HG03159 (cell line): Measurements from ENCODE around the gene GCAT.

Experiments
- ATAC-seq: cut with Tn5 transposase; IDR thresholded peaks from one replicate; pipeline ENCODE4 v1.9.1; 2021; ENCODE audit warnings: mild to moderate bottlenecking, moderate library complexity; ENCODE audit not compliant: unreplicated experiment

The GCAT gene

DNA sequence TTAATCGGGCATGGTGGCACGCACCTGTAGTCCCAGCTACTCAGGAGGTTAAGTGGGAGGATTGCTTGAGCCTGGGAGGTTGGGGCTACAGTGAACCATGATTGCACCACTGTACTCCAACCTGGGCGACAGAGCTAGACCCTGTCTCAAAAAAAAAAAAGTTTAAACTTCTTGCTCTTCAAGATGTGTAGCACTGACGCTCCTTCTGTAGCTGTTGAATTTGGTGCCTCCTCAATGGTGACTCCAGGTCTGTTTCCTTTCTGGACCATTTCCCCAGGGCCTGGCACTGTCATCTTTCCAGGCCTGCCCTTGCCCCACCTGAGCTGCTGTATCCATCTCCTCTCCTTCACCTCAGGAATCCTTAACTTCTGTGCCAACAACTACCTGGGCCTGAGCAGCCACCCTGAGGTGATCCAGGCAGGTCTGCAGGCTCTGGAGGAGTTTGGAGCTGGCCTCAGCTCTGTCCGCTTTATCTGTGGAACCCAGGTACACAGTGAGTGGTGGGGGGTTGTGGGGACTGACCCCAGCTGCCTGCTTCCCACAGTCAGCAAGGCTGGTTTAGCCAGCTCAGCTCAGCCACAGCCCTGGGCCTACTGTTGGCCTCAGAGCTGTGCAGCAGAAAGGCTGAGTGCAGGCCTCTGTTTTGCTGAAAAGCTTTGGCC lies 2.1 kb downstream of the GCAT start:
- no peak for ATAC-seq

DNA sequence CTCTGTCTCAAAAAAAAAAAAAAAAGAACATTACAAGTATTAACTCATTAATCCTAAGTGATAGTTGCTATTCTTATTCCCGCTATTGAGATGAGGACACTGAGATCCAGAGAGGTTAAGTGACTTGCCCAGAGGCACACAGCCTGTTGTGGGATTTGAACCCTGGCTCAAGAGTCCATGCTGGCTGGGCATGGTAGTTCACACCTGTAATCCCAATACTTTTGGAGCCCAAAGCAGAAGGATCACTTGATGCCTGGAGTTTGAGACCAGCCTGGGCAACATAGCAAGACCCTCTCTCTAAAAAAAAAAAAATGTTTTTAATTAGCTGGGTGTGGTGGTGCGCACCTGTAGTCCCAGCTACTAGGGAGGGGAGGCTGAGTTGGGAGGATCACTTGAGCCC lies 4.1 kb downstream of the GCAT start:
- no peak for ATAC-seq

DNA sequence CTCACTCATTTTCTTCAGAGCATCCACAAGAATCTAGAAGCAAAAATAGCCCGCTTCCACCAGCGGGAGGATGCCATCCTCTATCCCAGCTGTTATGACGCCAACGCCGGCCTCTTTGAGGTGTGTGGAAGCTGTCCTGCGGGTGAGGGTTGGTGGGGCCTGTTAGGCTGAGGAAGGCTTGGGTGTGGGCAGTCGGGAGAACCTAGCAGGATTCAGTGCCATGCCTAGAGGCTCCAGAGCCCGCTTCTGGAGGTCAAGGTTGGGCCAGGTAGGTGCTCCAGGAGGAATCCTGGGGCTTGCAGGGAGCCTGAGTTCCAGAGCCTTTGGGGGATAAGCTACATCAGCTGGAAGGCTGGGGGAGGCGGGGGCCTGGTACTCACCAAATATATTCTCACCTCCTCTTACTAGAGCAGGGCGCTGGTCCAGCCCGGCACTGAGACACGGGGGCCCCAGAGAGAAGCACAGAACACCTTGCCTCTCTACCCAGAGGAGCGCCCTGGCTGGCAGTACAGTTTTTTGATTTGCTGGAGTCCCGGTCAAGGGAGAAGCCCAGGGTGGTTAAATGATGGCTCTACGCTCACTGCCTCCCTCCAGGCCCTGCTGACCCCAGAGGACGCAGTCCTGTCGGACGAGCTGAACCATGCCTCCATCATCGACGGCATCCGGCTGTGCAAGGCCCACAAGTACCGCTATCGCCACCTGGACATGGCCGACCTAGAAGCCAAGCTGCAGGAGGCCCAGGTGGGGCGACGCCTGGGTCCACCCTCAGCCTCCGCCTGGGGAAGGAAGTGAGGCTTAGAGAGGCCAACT lies 5.3 kb downstream of the GCAT start:
- ATAC-seq = no peak

DNA sequence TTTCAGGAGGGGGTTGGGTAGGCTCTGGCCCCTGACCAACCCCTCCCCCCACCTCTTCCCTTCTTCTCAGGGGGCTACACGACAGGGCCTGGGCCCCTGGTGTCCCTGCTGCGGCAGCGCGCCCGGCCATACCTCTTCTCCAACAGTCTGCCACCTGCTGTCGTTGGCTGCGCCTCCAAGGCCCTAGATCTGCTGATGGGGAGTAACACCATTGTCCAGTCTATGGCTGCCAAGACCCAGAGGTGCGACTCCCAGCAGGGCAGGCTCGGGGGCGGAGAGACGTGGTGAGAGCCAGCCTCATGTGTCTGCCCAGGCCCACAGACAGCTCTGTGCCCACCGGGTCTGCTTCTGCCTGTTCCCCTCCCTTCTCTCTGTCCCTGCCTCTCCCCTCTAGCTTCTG lies 7.9 kb downstream of the GCAT start:
- ATAC-seq = no peak

DNA sequence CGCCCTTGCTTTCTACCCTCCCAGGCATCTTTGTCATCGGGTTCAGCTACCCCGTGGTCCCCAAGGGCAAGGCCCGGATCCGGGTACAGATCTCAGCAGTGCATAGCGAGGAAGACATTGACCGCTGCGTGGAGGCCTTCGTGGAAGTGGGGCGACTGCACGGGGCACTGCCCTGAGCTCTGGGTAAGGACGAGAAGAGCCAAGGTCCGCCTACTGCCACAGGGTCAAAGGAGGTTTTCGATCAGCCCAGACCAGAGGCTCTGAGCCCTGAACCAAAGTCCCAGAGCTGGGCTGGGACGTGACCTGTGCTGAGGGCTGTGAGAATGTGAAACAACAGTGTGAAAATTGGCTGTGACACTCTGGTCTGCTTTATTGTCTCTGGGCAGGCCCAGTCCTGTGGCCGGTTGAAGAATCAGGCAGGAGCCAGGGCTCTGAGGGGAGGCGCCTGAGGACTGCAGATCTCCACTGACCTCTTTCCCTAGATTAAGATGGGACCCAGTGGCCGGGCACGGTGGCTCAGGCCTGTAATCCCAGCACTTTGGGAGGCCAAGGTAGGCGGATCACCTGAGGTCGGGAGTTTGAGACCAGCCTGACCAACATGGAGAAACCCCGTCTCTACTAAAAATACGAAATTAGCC lies 8.9 kb downstream of the GCAT start:
- no peak for ATAC-seq

DNA sequence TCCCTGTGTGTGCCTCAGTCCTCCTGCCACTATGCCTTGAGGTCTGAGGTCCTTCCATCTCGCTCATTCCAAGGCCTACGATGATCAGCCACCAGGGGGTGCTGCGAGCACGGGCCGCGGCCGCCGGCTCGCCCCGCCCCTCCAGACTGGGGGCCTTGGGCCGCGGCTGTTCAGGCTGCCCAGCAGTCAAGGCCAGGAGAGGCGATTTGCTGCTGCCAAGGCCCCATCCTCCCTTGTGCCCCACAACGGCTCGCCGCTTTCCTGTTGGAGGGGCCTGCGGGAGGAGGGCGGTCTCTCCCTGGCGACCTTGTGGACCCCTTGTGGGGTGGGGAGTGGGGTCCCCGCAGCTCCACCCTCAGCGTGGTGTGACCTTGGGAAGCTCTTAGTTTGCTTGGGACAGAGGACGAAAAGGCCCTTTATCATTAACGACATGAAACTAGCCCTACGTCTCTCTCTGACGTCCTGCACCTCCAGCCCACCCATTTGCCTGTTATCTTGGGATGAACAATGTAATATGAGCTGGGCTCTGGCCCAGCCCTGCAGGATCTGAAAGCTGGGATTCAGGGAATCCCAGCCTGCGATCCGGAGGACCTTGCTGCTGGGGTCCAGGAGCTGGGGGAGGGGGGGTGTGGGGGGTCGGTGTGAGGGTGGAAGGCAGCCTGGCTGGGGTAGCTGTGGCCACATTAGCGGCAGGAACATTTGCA lies 10.1 kb downstream of the GCAT start:
- no peak for ATAC-seq

DNA sequence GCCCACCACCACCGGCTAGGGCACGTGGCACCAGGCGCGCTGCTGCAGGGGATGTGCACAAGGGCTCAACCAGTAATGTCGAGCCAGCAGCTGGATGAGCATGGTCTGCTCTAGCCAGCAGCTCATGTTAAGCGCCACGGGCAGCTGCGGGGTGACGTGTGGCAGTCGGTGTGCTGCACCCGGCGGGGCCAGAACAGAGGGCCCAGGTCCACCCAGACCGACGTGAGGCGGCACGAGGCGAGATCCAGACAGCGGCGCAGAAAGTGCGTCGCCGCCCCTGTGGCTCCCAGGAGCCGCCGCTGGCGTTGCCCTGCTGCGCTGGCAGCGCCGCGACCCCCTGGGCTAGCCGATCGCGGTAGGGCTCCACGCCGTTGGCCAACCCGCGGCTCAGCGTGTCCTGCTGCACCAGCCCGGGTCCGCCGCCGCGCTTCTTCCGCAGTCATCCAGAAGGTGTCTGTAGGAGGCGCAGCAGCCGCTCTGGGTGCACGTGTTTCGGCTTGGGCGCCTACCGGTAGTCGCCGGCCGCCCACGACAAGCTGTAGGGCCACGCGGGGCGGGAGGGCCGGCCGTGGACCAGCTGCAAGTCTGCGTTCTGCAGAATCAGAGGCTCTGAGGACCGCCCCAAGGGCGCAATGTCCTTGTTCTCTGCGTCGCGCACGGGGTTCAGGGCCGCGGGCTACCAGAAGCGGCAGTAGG lies 10.8 kb downstream of the GCAT start:
- no peak for ATAC-seq

DNA sequence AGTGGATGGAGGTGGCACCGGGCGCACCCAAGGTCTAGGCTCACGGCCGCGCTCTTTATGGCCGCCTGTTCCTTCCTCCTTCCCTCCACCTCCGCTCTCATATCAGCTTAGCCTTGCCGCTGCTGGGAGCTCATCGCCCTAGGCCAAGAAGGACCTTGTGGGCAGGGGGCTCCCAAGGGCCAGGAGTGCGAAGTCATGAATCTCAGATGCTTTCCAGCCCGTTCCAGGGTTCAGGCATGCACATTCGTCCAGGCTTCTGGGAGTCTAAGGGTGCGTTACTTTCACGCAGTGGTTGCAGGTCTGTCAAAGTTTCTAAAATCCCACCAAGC lies 11.3 kb downstream of the GCAT start:
- ATAC-seq = no peak

DNA sequence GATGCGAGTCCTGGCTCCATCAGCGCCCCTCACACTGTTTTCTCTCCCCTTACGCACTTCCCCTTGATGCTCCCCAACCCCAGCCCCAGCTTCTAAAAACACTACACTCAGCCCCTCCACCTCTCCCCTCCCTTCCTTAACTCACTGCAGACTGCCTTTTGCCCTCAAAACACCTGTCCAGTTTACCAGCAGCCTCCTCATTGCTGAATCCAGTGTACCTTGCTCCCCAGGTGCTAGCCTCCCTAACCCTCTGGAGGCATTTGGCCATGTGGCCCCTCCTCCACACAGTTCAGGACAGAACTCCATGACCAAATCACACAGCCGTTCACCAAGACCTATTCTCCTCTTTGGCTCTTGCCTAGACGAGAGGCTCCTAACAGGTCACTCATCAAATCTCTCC lies 12.6 kb downstream of the GCAT start:
- ATAC-seq = no peak

DNA sequence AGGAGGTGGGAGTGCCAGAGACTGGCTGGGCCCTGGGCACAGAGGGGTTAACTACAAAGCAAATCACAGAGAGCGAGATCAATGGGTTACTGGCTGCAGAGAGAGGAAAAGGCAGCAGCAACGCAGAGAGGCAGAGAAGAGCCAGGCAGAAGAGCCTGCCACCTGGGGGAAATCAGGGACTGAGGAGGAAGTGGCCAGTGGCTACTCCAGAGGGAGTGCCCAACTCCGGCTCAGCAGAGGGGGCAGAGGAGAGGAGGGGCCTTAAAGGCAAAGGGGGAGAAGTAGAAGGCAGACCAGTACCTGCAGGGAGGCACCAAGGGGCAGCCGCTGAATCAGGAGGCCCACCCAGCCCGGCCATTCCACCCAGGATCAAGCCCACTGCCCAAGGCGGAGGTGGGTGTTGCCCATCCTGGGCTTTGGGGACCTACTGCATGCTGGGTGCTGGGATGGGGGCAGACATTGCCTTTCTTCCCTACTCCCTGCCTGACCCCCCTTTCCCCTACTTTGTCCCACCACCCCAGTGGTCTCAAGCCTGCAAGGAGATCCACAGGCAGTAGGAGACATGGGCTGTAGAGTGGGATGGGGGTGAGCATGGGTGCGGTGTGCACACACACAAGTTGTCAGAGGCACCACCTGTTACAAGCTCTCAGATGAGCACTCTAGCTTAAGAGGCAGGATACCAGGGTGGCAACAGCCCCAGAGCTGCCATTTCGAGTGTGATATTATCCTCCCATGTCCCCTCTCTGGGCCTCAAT lies 14.5 kb downstream of the GCAT start:
- no peak for ATAC-seq

DNA sequence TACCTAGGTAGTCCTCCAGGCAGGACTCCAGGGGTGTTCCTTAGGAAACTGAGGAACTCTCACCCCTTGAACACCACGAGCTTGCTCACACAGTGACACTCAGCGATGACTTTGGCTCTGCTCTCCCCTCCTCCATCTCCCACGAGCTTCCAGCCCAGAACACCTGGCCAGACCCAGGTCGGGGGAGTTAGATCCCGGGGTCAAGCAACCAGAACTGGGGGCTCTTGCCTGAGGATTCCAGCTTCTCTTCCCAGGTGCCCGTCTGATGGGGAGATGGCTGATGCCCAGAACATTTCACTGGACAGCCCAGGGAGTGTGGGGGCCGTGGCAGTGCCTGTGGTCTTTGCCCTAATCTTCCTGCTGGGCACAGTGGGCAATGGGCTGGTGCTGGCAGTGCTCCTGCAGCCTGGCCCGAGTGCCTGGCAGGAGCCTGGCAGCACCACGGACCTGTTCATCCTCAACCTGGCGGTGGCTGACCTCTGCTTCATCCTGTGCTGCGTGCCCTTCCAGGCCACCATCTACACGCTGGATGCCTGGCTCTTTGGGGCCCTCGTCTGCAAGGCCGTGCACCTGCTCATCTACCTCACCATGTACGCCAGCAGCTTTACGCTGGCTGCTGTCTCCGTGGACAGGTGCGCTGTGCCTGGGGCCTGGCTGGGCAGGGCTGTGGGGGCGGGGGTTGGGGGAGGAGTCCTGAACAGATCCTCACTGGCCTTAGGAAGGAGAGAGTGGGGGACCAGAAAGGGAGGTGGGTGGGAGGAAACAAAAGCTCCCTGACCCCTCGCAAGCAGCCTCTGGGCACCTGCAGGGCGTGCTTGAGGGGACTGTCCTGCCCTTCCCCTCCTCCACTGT lies 15.6 kb downstream of the GCAT start, which contains the start of gene GALR3:
Gene GALR3 (plus strand): TSS at position 249 of the 852 bp plus-strand sequence. CDS start 25 bp downstream, at position 274.
- ATAC-seq = no peak

DNA sequence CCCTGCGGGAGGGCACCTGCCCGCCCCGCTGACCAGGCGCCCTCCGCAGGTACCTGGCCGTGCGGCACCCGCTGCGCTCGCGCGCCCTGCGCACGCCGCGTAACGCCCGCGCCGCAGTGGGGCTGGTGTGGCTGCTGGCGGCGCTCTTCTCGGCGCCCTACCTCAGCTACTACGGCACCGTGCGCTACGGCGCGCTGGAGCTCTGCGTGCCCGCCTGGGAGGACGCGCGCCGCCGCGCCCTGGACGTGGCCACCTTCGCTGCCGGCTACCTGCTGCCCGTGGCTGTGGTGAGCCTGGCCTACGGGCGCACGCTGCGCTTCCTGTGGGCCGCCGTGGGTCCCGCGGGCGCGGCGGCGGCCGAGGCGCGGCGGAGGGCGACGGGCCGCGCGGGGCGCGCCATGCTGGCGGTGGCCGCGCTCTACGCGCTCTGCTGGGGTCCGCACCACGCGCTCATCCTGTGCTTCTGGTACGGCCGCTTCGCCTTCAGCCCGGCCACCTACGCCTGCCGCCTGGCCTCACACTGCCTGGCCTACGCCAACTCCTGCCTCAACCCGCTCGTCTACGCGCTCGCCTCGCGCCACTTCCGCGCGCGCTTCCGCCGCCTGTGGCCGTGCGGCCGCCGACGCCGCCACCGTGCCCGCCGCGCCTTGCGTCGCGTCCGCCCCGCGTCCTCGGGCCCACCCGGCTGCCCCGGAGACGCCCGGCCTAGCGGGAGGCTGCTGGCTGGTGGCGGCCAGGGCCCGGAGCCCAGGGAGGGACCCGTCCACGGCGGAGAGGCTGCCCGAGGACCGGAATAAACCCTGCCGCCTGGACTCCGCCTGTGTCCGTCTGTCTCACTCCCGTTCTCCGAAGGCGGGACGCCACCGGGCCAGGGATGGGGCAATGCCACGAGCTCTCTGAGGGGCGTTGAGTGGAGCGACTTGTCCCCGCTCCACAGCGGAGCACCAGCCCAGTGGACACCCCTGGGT lies 17.2 kb downstream of the GCAT start:
- ATAC-seq = no peak

DNA sequence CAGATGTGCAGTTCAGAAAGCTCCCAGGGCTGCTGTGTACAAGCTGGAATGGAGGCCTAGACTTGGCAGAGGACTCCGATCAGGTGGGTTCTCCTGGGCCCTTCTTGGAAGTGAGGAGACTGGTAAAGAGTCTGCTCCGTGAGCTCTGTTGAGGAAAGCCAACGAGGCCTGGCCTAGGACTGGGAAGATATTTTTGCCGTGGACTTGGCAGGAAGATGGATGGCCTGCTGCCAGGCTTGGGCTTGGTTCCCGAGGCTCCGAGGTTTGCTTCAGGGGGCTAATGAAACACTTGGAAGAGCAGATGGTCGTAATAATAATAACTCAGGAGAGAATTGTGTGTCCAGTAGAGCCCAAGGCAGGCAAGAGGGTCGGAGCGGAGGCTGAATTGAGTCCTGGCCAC lies 19.3 kb downstream of the GCAT start:
- ATAC-seq = no peak

DNA sequence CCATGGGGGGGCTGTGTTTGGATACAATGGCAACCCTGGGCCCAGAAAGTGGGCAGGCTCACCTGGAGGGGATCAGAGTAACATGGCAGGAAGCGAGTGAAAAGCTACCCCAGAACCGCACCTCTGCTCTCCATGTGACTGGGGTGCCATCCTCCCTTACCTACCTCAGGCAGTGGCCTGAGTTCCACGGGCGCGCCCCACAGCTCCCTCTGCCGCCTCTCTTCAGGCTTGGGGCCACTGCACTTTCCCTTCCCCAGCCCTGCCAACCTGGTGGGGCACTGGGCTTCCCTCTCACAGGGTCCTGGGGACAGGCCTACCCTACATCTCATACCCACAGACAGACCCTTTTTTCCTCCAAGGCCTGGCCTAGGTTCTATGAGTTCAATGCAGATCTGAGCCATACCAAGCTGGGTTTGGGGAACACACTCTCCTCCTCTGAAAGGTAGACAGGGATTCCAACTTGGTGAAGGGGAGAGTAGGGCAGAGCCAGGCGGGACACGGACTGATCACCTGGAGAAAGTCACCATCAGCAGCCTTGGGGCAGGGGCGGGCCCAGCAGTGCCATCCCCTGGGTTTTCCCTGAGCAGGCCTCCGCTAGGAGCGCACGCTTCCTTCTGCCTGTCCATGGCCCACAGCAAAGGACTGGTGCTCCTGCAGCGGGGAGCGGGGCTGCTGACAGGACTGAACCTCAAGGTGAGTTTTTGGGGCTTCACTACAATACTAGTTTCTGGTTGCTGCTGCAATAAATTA lies 22.5 kb downstream of the GCAT start:
- ATAC-seq = no peak

DNA sequence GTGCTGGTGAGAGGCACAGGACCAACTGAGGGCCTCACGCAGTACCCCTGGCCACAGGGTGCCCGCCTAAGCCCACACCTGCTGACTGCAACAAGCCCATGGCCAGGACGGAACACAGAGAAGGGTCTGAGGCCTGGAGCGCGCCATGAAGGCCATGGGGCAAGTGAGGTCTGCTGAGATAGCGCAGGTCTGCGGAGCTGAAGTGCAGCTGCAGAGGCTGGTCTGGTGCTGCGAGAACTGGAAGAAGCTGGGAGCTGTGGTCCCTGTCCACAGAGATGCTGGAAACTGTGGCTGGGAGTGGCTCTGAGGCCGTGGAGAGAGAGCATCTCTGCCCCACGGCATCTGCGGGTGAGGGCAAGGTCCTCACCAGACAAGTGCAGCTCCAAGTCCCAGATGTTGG lies 23.7 kb downstream of the GCAT start:
- no peak for ATAC-seq

DNA sequence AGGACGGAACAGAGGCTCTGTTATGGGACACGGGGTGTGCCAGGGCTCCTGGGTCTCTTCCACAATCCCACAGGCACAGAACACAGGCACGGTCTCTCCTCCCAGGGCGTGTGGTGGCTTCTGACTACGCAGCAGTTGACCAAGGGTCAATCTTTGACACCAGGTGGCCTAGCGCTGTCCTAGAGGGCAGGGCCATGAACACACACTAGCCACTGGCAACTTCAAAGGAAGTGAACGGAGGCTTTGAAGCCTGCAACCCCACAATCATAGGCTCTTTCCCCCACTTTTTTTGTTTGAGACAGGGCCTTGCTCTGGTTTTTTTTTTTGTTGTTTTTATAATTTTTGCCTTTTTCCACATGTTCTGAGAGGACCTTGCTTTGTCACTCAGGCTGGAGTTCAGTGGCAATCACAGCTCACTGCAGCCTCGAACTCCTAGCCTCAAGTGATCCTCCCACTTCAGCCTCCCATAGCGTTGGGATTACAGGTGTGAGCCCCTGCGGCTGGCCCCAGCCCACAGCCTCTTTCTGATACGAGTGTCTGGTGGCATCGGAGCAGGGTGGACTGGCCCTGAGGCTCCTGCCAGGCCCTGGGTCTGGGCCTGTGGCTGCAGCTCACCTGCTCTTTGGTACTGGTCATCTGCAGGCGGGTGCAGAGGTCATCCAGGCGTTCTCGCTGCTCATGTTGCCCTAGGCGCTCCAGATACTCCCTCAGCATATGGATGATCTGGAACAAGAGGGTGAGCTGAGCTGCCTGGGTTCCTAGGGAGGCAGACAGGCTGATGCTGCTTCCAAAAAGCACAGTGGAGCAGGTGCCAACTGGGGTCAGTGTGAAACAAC lies 24.5 kb downstream of the GCAT start:
- no peak for ATAC-seq
